Activated naive CD4-positive, alpha-beta T cell treated with anti-CD3 and anti-CD28 coated beads, Interleukin-2, amount 10 ng/mL, durations not matched to agents 5 hours and 36 hours (primary cell): ENCODE data around the gene RPS6KA6. TPM values are rescaled to one million over a fixed set of nuclear protein-coding genes. Genes with fewer than 3 reads are reported as not detected.

Source experiments
- microRNA-seq: library from miRNA; unstranded; fragments of <30 nt; microRNA quantifications from one replicate; pipeline ENCODE4 v1.2.0, GENCODE V29; 2022; ENCODE audit warnings: borderline microRNAs expressed, borderline replicate concordance
- total RNA-seq, 2 experiments: library from RNA; stranded (reverse); gene quantifications; one replicate each; pipeline ENCODE4 v1.2.3, GENCODE V29; 2021

Gene RPS6KA6
- total RNA-seq: not detected

GRCh38 chrX:84187533-84188319 lies at the start of gene RPS6KA6:
Gene RPS6KA6, minus strand, starts transcription at chrX:84188199. Its CDS starts 300 bp downstream, at chrX:84187899.

Small RNAs within 50 kb of the gene (microRNA-seq; reads per million reads assigned to microRNA genes)
- not detected for gene MIR548I4
